H1 (cell line): ENCODE results near the gene MRPS9. TPM values are rescaled to one million over a fixed set of nuclear protein-coding genes. Genes with fewer than 3 reads are reported as not detected.

ENCODE experiments used
- CTCF ChIA-PET: fragments of 300-600 bp; sonication (Branson Sonifier 250); formaldehyde crosslinking; loops from one replicate; lab custom pipeline; 2021; ENCODE audit not compliant: partially characterized antibody; lab: Charles Lee
- POLR2A ChIA-PET: fragments of 300-600 bp; sonication (Branson Sonifier 250); formaldehyde crosslinking; loops from one replicate; lab custom pipeline; 2021; ENCODE audit warnings: inconsistent platforms; ENCODE audit not compliant: partially characterized antibody; lab: Charles Lee
- DNase-seq, 2 experiments: peaks; one replicate each; pipeline versions ENCODE4 v3.0.0 to v3.0.0-alpha.2; 2010 to 2022; ENCODE audit warnings: low spot score in 2 of 2, low read depth in 1 of 2, mixed read lengths in 1 of 2
- FAIRE-seq: peaks from 2 replicates; lab custom pipeline; 2011; peaks lifted over from hg19 to GRCh38; lab: Jason Lieb, UNC
- H2AFZ ChIP-seq: 2 replicates; pipeline ENCODE4 v1.8.1; 2012; ENCODE audit warnings: low read length, inconsistent platforms
- H2AK5ac ChIP-seq: 2 replicates; pipeline ENCODE4 v1.6.1; 2013; ENCODE audit warnings: low read depth, low read length
- H2BK120ac ChIP-seq: replicated peaks from 2 replicates; pipeline ENCODE3; 2013; ENCODE audit warnings: low read depth, low read length, inconsistent platforms
- H2BK12ac ChIP-seq: 2 replicates; pipeline ENCODE4 v1.6.1; 2013; ENCODE audit warnings: low read depth, low read length
- H2BK15ac ChIP-seq: 2 replicates; pipeline ENCODE4 v1.6.1; 2013; ENCODE audit warnings: low read length
- H2BK20ac ChIP-seq: 2 replicates; pipeline ENCODE4 v1.6.1; 2013; ENCODE audit warnings: low read length
- H2BK5ac ChIP-seq: 2 replicates; pipeline ENCODE4 v1.6.1; 2013; ENCODE audit warnings: low read depth, low read length
- H3K14ac ChIP-seq: 2 replicates; pipeline ENCODE4 v1.6.1; 2013; ENCODE audit warnings: inconsistent platforms; ENCODE audit not compliant: insufficient read length
- H3K18ac ChIP-seq: 2 replicates; pipeline ENCODE4 v1.6.1; 2013; ENCODE audit warnings: low read length; ENCODE audit errors: extremely low read depth
- H3K23ac ChIP-seq: 2 replicates; pipeline ENCODE4 v1.6.1; 2013; ENCODE audit warnings: inconsistent platforms; ENCODE audit not compliant: insufficient read length
- H3K23me2 ChIP-seq: 2 replicates; pipeline ENCODE4 v1.6.1; 2013; ENCODE audit warnings: low read depth, low read length
- H3K27ac ChIP-seq: 2 replicates; pipeline ENCODE4 v1.6.1; 2011; ENCODE audit warnings: low read depth, low read length, inconsistent platforms
- H3K27me3 ChIP-seq, 4 experiments: replicated peaks in 1 of 4; 1 replicate in 1 of 4; 2 replicates in 3 of 4; pipeline versions ENCODE4 v1.6.1 to v1.8.1; 2011 to 2013; ENCODE audit warnings: low read length in 3 of 4, mild to moderate bottlenecking in 3 of 4, inconsistent platforms in 2 of 4, mixed read lengths in 2 of 4, moderate library complexity in 1 of 4; ENCODE audit not compliant: control insufficient read depth in 3 of 4, insufficient read depth in 3 of 4; ENCODE audit errors: extremely low read depth in 1 of 4
- H3K36me3 ChIP-seq, 4 experiments: 2 replicates each; pipeline versions ENCODE4 v1.6.1 to v1.8.1; 2011 to 2013; ENCODE audit warnings: mild to moderate bottlenecking in 4 of 4, low read length in 3 of 4, moderate library complexity in 2 of 4, control low read depth in 1 of 4, inconsistent platforms in 1 of 4; ENCODE audit not compliant: insufficient read depth in 4 of 4, control insufficient read depth in 2 of 4
- H3K4ac ChIP-seq: replicated peaks from 2 replicates; pipeline ENCODE3; 2013; ENCODE audit warnings: low read length, low read depth, mixed read lengths, inconsistent platforms; ENCODE audit not compliant: insufficient read length
- H3K4me1 ChIP-seq, 4 experiments: replicated peaks in 1 of 4; 1 replicate in 1 of 4; 2 replicates in 3 of 4; pipeline versions ENCODE4 v1.6.1 to v1.8.1; 2011 to 2013; ENCODE audit warnings: low read length in 3 of 4, inconsistent platforms in 2 of 4, mixed read lengths in 1 of 4; ENCODE audit not compliant: insufficient read depth in 4 of 4, control insufficient read depth in 3 of 4
- H3K4me2 ChIP-seq, 2 experiments: 2 replicates each; pipeline versions ENCODE4 v1.6.1 to v1.8.1; 2011 to 2013; ENCODE audit warnings: low read depth in 2 of 2, low read length in 2 of 2, control low read depth in 1 of 2, inconsistent platforms in 1 of 2, mild to moderate bottlenecking in 1 of 2; ENCODE audit not compliant: insufficient read depth in 1 of 2
- H3K4me3 ChIP-seq, 4 experiments: fragments of 200-600, 300-600 bp in 1 of 4; sonication (generic), shearing (Covaris generic), sonication (Bioruptor Twin) in 1 of 4; 2 replicates each; pipeline versions ENCODE4 v1.5.1 to v1.8.1; 2011 to 2016; ENCODE audit warnings: low read length in 4 of 4, low read depth in 3 of 4, control low read depth in 2 of 4, inconsistent platforms in 2 of 4, mild to moderate bottlenecking in 2 of 4, mixed read lengths in 1 of 4, moderate library complexity in 1 of 4; ENCODE audit not compliant: insufficient read depth in 2 of 4; ENCODE audit errors: extremely low read depth in 1 of 4
- H3K56ac ChIP-seq: replicated peaks from 2 replicates; pipeline ENCODE3; 2013; ENCODE audit warnings: low read depth, mild to moderate bottlenecking, mixed read lengths, low read length, inconsistent platforms; ENCODE audit not compliant: insufficient read length
- H3K79me1 ChIP-seq: 2 replicates; pipeline ENCODE4 v1.6.1; 2013; ENCODE audit warnings: low read depth, low read length, control low read depth
- H3K79me2 ChIP-seq, 2 experiments: 2 replicates each; pipeline versions ENCODE4 v1.6.1 to v1.8.1; 2012 to 2013; ENCODE audit warnings: low read length in 2 of 2, mild to moderate bottlenecking in 2 of 2, inconsistent platforms in 1 of 2; ENCODE audit not compliant: insufficient read depth in 2 of 2, control insufficient read depth in 1 of 2
- H3K9ac ChIP-seq, 4 experiments: replicated peaks in 1 of 4; 1 replicate in 1 of 4; 2 replicates in 3 of 4; pipeline versions ENCODE4 v1.6.1 to v1.8.1; 2011 to 2013; ENCODE audit warnings: low read depth in 3 of 4, low read length in 3 of 4, control low read depth in 2 of 4, mild to moderate bottlenecking in 2 of 4, moderate library complexity in 2 of 4, inconsistent platforms in 1 of 4; ENCODE audit errors: extremely low read depth in 1 of 4
- H3K9me3 ChIP-seq, 2 experiments: 2 replicates each; pipeline versions ENCODE4 v1.6.1 to v1.8.1; 2012 to 2013; ENCODE audit warnings: mild to moderate bottlenecking in 2 of 2, moderate library complexity in 2 of 2, control low read depth in 1 of 2, inconsistent platforms in 1 of 2, low read depth in 1 of 2, low read length in 1 of 2, mixed read lengths in 1 of 2; ENCODE audit not compliant: insufficient read depth in 2 of 2
- H4K20me1 ChIP-seq, 2 experiments: replicated peaks in 1 of 2; 2 replicates each; pipeline versions ENCODE3 to v1.8.1; 2011 to 2013; ENCODE audit warnings: inconsistent platforms in 2 of 2, low read length in 2 of 2, mild to moderate bottlenecking in 1 of 2; ENCODE audit not compliant: insufficient read depth in 2 of 2, control insufficient read depth in 1 of 2
- H4K5ac ChIP-seq: 2 replicates; pipeline ENCODE4 v1.6.1; 2013; ENCODE audit warnings: low read length, low read depth, mixed read lengths, inconsistent platforms; ENCODE audit not compliant: insufficient read length
- H4K8ac ChIP-seq: 2 replicates; pipeline ENCODE4 v1.8.0; 2013; ENCODE audit warnings: mild to moderate bottlenecking, moderate library complexity, low read length, inconsistent platforms; ENCODE audit not compliant: insufficient read depth; ENCODE audit errors: extremely low read depth
- H4K91ac ChIP-seq: replicated peaks from 2 replicates; pipeline ENCODE3; 2013; ENCODE audit warnings: low read length, mixed read lengths, inconsistent platforms; ENCODE audit not compliant: insufficient read length
- BRCA1 ChIP-seq: IDR thresholded peaks from 2 replicates; pipeline ENCODE4 v1.6.1; 2012; ENCODE audit warnings: low read depth, low read length, improper control_type of control experiment
- CHD1 ChIP-seq: IDR thresholded peaks from 2 replicates; pipeline ENCODE4 v1.6.1; 2012; ENCODE audit warnings: low read depth, low read length, improper control_type of control experiment
- CHD2 ChIP-seq: IDR thresholded peaks from 2 replicates; pipeline ENCODE4 v1.6.1; 2012; ENCODE audit warnings: low read length, improper control_type of control experiment
- EGR1 ChIP-seq: IDR thresholded peaks from 2 replicates; pipeline ENCODE4 v1.6.1; 2011; ENCODE audit warnings: low read depth, low read length, borderline replicate concordance
- EZH2 ChIP-seq: fragments of 200-600 bp; sonication (generic); IDR thresholded peaks from 2 replicates; pipeline ENCODE4 v1.7.1; 2012; ENCODE audit warnings: low read depth, mild to moderate bottlenecking, moderate library complexity, low read length, inconsistent platforms; ENCODE audit not compliant: severe bottlenecking
- NANOG ChIP-seq: IDR thresholded peaks from 2 replicates; pipeline ENCODE4 v1.6.1; 2011; ENCODE audit warnings: low read length, low read depth, mild to moderate bottlenecking, inconsistent platforms; ENCODE audit not compliant: insufficient read depth, poor library complexity, severe bottlenecking
- NRF1 ChIP-seq: IDR thresholded peaks from 2 replicates; pipeline ENCODE4 v1.6.1; 2011; ENCODE audit warnings: mild to moderate bottlenecking, low read depth, low read length, improper control_type of control experiment
- SP4 ChIP-seq: IDR thresholded peaks from 2 replicates; pipeline ENCODE4 v1.6.1; 2012; ENCODE audit warnings: low read length, inconsistent platforms
- TBP ChIP-seq: IDR thresholded peaks from 2 replicates; pipeline ENCODE4 v1.6.1; 2011; ENCODE audit warnings: low read depth, low read length, improper control_type of control experiment
- TCF12 ChIP-seq: IDR thresholded peaks from 2 replicates; pipeline ENCODE4 v1.6.1; 2011; ENCODE audit warnings: low read depth, mild to moderate bottlenecking, low read length
- WGBS, 2 experiments: shearing (Covaris generic) in 1 of 2; methylation state at CpG; one replicate each; pipeline versions ENCODE4 v1.1.6 to v1.1.7; 2013 to 2015; ENCODE audit warnings: low lambda C conversion rate in 2 of 2, mixed read lengths in 2 of 2, inconsistent platforms in 1 of 2, low coverage in 1 of 2, missing lambda C conversion rate in 1 of 2; ENCODE audit not compliant: insufficient replicate concordance in 2 of 2, insufficient coverage in 1 of 2, insufficient read length in 1 of 2; ENCODE audit errors: extremely low coverage in 1 of 2, missing lambda C conversion rate in 1 of 2; 5-methylcytosine and 5-hydroxymethylcytosine counted together
- polyA plus RNA-seq, 7 experiments: library from polyadenylated mRNA; depleted of rRNA in 3 of 7; stranded (reverse) in 5 of 7; unstranded in 2 of 7; fragments of >200 nt in 5 of 7; fragments of 200-250 nt in 2 of 7; gene quantifications; 1 replicate in 5 of 7; 2 replicates in 1 of 7; 4 replicates in 1 of 7; pipeline versions ENCODE4 v1.2.1 to v1.2.3, GENCODE V29; 2011 to 2013; ENCODE audit warnings: missing spikeins in 2 of 7, mixed read lengths in 2 of 7
- total RNA-seq: library from RNA; stranded (reverse); fragmentation: NEBNext Ultra II Directional; extraction: Animal tissue kit (Norgen Biotek cat#: 25700); gene quantifications from 2 replicates; pipeline ENCODE4 v1.2.1, GENCODE V29; 2021

The MRPS9 gene
- total and polyA plus RNA-seq, 2 of the 8 experiments (the other 6 are each of a cell fraction or from before 2014, with no cell fraction given) = 36.2 to 71.0 TPM

- Histone ChIP-seq H3K14ac (no peak overlapping the region), H2BK12ac (no peak overlapping the region), H2AK5ac (no peak overlapping the region), H3K27ac (no peak overlapping the region), H2BK120ac (no peak overlapping the region), H4K20me1 (no peaks in the 10 kb centered on the region), H3K23me2 (no peaks in the 10 kb centered on the region), H2BK20ac (no peak overlapping the region), H3K4me2 (no peak overlapping the region), H4K91ac (no peak overlapping the region), H3K79me1 (no peaks in the 10 kb centered on the region), H3K9me3 (no peaks in the 10 kb centered on the region), H4K5ac (no peak overlapping the region), H3K23ac (no peak overlapping the region), H4K8ac (no peak overlapping the region; the same call in 1 of the 2 replicates), H3K18ac (no peak overlapping the region), H3K36me3 (no peaks in the 10 kb centered on the region), H2AFZ (no peak overlapping the region), H3K79me2 (no peaks in the 10 kb centered on the region), H3K27me3 (no peaks in the 10 kb centered on the region; a peak in 1 of 7 replicates), H3K56ac (no peak overlapping the region), H2BK5ac (no peak overlapping the region), H3K9ac (no peak overlapping the region), H3K4ac (no peak overlapping the region), H3K4me3 (no peak overlapping the region), H2BK15ac (no peak overlapping the region), H3K4me1 (peaks cover 0 to 2% (median 0%) of the 10 kb centered on the region in 4 experiments; a peak in 1 of 7 replicates)
- ChIA-PET CTCF (interaction anchor here (0.7 to 14.4 kb wide), 7 partner anchors 10 to 168 kb away, joined by 3 to 541 read pairs (median 4); partner anchors contain the start of gene GPR45), POLR2A (interaction anchor here (0.8 to 1.5 kb wide), 2 partner anchors 8 to 14 kb away, joined by 3 to 4 read pairs; no protein-coding TSS in a partner anchor)
- TF ChIP-seq EGR1 (no peak), NRF1 (no peak), TCF12 (no peak), NANOG (no peak), BRCA1 (no peak), EZH2 (no peak), SP4 (no peak), TBP (no peak), CHD2 (no peak), CHD1 (no peak)
- DNase-seq (no peak), FAIRE-seq (no peak)
- 84% methylated on average over 5 of the region's 5 CpGs; no CpG with 5 or more reads in 1 of the 2 experiments for WGBS, 2 experiments
Measured at GRCh38 chr2:105110295-105110829, 72.5 kb downstream of the MRPS9 start.
